Colonic mucosa (tissue), 4 donors: ENCODE measurements around the gene SBK2. TPM values are rescaled to one million over a fixed set of nuclear protein-coding genes. Genes with fewer than 3 reads are reported as not detected.

Source experiments
- DNase-seq: peaks from one replicate; pipeline ENCODE4 v3.0.0-alpha.2; 2020
- H3K27ac ChIP-seq: fragments of 200-600 bp; one replicate; pipeline ENCODE4 v1.8.0; 2021
- H3K27me3 ChIP-seq: fragments of 200-600 bp; one replicate; pipeline ENCODE4 v1.8.0; 2021
- H3K36me3 ChIP-seq: fragments of 200-600 bp; one replicate; pipeline ENCODE4 v1.8.0; 2021
- H3K4me1 ChIP-seq: fragments of 200-600 bp; one replicate; pipeline ENCODE4 v1.8.0; 2021; ENCODE audit warnings: mild to moderate bottlenecking
- H3K4me3 ChIP-seq: fragments of 200-600 bp; one replicate; pipeline ENCODE4 v1.8.0; 2021
- H3K9ac ChIP-seq, 2 donors: one replicate each; pipeline ENCODE4 v1.7.0; 2013; ENCODE audit warnings: control low read depth in 2 of 2, low read depth in 2 of 2, low read length in 2 of 2
- H3K9me3 ChIP-seq: fragments of 200-600 bp; one replicate; pipeline ENCODE4 v1.8.0; 2021
- CTCF ChIP-seq: fragments of 200-600 bp; IDR thresholded peaks from one replicate; pipeline ENCODE4 v1.8.0; 2022; ENCODE audit warnings: antibody characterized with exemption, mild to moderate bottlenecking
- intact Hi-C: fragments of 100-400 bp; cut with DNase I; formaldehyde crosslinking; loops from one replicate; pipeline ENCODE4 v1.14.1; 2022
- total RNA-seq, 2 donors: library from RNA; stranded (reverse); fragmentation: NEBNext Ultra II Directional in 1 of 2; extraction: Animal tissue kit (Norgen Biotek cat#: 25700) in 1 of 2; gene quantifications; one replicate each; pipeline ENCODE4 v1.2.1, GENCODE V29; 2021
- donor health status: healthy.
- donor health status: DM: no; HTN: no; CAD: no.
- donor health status: DM: no; HTN: no; CAD: no.

The SBK2 gene
- total RNA-seq, 2 donors from 2014 or later = not detected

GRCh38 chr19:55563261-55563690 lies 26.3 kb upstream of the SBK2 start:
- H3K27ac ChIP-seq = no peak overlapping the region

GRCh38 chr19:55559684-55560083 lies 22.8 kb upstream of the SBK2 start:
- H3K9me3 ChIP-seq = no peaks in the 10 kb centered on the region
- no peak overlapping the region for H3K4me3 ChIP-seq
- no peaks in the 10 kb centered on the region for H3K4me1 ChIP-seq
- no peaks in the 10 kb centered on the region for H3K27me3 ChIP-seq
- TF ChIP-seq CTCF = no peak
- H3K27ac ChIP-seq = no peak overlapping the region
- no peak for DNase-seq
- no peak overlapping the region for H3K9ac ChIP-seq
- intact Hi-C loops = no loop called here
- no peaks in the 10 kb centered on the region for H3K36me3 ChIP-seq

More at GRCh38 chr19:55563261-55563690, 26.3 kb upstream of the SBK2 start:
- Histone ChIP-seq H3K4me3 (no peak overlapping the region), H3K9me3 (no peaks in the 10 kb centered on the region), H3K27me3 (no peaks in the 10 kb centered on the region), H3K4me1 (no peaks in the 10 kb centered on the region), H3K36me3 (no peaks in the 10 kb centered on the region), H3K9ac (no peak overlapping the region)
- DNase-seq = no peak
- TF ChIP-seq CTCF = no peak
- intact Hi-C loops = no loop called here

- DNase-seq = no peak
- Histone ChIP-seq H3K36me3 (no peaks in the 10 kb centered on the region), H3K4me1 (no peaks in the 10 kb centered on the region), H3K9me3 (no peaks in the 10 kb centered on the region), H3K27ac (no peak overlapping the region), H3K9ac (no peak overlapping the region), H3K27me3 (no peaks in the 10 kb centered on the region), H3K4me3 (no peak overlapping the region)
- no peak for TF ChIP-seq CTCF
- intact Hi-C loops = loop anchor here (5.0 kb wide), 1 partner anchor 33 kb away; no protein-coding TSS in a partner anchor
These were observed 17.8 kb upstream of the SBK2 start for GRCh38 chr19:55554741-55555152.

- no peaks in the 10 kb centered on the region for H3K4me1 ChIP-seq
- no peak overlapping the region for H3K9ac ChIP-seq
- TF ChIP-seq CTCF = no peak
- H3K4me3 ChIP-seq = no peak overlapping the region
- no peaks in the 10 kb centered on the region for H3K9me3 ChIP-seq
- intact Hi-C loops = loop anchor here (5.0 kb wide), 1 partner anchor 33 kb away; no protein-coding TSS in a partner anchor
- no peaks in the 10 kb centered on the region for H3K27me3 ChIP-seq
- H3K27ac ChIP-seq = no peak overlapping the region
- DNase-seq = no peak
- H3K36me3 ChIP-seq = no peaks in the 10 kb centered on the region
These were observed 17.4 kb upstream of the SBK2 start for GRCh38 chr19:55554302-55554701.

- H3K27ac ChIP-seq = no peak overlapping the region
- no peak for DNase-seq
- no peaks in the 10 kb centered on the region for H3K27me3 ChIP-seq
- H3K4me1 ChIP-seq = no peaks in the 10 kb centered on the region
- no peak overlapping the region for H3K4me3 ChIP-seq
- H3K9ac ChIP-seq = no peak overlapping the region
- intact Hi-C loops = loop anchor here (5.0 kb wide), 1 partner anchor 34 kb away; no protein-coding TSS in a partner anchor
- no peak for TF ChIP-seq CTCF
- H3K9me3 ChIP-seq = no peaks in the 10 kb centered on the region
- H3K36me3 ChIP-seq = no peaks in the 10 kb centered on the region
These were observed 16.6 kb upstream of the SBK2 start for GRCh38 chr19:55553217-55554182.
